Progenitor cell of endocrine pancreas (in vitro differentiated cells): ENCODE measurements around the gene DNAJB6. TPM values are rescaled to one million over a fixed set of nuclear protein-coding genes. Genes with fewer than 3 reads are reported as not detected.

Experiments used
- DNase-seq: peaks from one replicate; pipeline ENCODE4 v3.0.0; 2021; ENCODE audit warnings: low spot score; ENCODE audit not compliant: unreplicated experiment
- H3K27ac Mint-ChIP-seq: 2 replicates; pipeline ENCODE4 v1.8.0; 2021; ENCODE audit warnings: mild to moderate bottlenecking, moderate library complexity, mixed read lengths
- H3K27me3 Mint-ChIP-seq: 2 replicates; pipeline ENCODE4 v1.8.0; 2021; ENCODE audit warnings: mixed read lengths
- H3K36me3 Mint-ChIP-seq: 2 replicates; pipeline ENCODE4 v1.8.0; 2022; ENCODE audit warnings: mixed read lengths; ENCODE audit not compliant: insufficient read depth
- H3K4me1 Mint-ChIP-seq: 2 replicates; pipeline ENCODE4 v1.8.0; 2021; ENCODE audit warnings: low read depth, mixed read lengths
- H3K4me3 Mint-ChIP-seq: 2 replicates; pipeline ENCODE4 v1.8.0; 2021; ENCODE audit warnings: low read depth, mild to moderate bottlenecking, moderate library complexity, mixed read lengths
- H3K9me3 Mint-ChIP-seq: 2 replicates; pipeline ENCODE4 v1.8.0; 2021; ENCODE audit warnings: low read depth, mixed read lengths
- total RNA-seq: library from RNA; stranded (reverse); gene quantifications from 2 replicates; pipeline ENCODE4 v1.2.1, GENCODE V29; 2021
- TF ChIP-seq, protein P1 (sequence below): fragments of 200-600 bp; sonication (generic); IDR thresholded peaks from one replicate; pipeline ENCODE4 v1.5.0; 2021; ENCODE audit warnings: antibody characterized with exemption, mild to moderate bottlenecking; ENCODE audit not compliant: unreplicated experiment

DNAJB6 gene
- total RNA-seq, 1 donor from 2014 or later, result 119 TPM

DNA sequence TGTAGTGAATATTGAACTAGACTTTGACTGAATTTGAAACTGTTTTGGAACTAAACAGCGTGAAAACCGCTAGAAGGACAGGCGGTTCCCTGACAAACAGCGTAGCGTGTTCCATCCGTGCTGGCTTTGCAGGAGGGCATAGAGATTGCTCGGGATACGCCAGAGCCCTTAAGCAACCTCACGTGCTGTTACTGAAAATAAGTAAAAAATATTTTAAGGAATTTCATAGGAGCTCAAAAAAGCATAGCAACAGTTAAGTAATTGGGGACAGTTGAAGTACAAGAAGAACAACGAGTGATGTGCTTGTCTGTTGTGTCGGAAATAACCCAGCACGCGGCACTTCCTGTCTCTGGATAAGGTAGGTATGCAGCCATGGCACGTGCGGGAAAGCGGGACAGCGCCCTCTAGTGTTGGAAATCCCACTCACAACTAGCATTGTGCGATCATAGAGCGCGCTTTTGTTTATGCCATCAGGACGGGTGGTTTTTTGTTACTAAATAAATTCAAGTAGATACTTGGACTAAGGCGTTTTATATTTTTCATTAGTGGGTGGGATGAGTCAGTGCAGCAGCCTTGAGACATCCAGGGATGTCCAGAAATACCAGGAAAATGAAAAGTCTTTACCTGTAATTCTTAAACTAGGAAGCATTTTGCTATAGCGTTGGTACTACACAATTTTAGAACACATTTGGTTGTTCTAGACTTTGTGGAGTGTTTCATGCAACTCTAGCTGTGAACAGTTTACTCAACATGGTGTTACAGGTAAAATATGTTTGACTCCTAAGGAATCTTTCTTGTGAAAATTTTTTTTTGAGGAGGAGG lies 50.4 kb downstream of the DNAJB6 start:
- Mint-ChIP-seq H3K36me3 (peaks cover 28% of the 10 kb centered on the region), H3K27me3 (no peaks in the 10 kb centered on the region), H3K27ac (peak overlapping the region; percentile 73), H3K4me1 (peaks cover 13% of the 10 kb centered on the region), H3K4me3 (no peak overlapping the region), H3K9me3 (no peaks in the 10 kb centered on the region)
- peak; percentile 49 for DNase-seq
- TF ChIP-seq, protein P1, sequence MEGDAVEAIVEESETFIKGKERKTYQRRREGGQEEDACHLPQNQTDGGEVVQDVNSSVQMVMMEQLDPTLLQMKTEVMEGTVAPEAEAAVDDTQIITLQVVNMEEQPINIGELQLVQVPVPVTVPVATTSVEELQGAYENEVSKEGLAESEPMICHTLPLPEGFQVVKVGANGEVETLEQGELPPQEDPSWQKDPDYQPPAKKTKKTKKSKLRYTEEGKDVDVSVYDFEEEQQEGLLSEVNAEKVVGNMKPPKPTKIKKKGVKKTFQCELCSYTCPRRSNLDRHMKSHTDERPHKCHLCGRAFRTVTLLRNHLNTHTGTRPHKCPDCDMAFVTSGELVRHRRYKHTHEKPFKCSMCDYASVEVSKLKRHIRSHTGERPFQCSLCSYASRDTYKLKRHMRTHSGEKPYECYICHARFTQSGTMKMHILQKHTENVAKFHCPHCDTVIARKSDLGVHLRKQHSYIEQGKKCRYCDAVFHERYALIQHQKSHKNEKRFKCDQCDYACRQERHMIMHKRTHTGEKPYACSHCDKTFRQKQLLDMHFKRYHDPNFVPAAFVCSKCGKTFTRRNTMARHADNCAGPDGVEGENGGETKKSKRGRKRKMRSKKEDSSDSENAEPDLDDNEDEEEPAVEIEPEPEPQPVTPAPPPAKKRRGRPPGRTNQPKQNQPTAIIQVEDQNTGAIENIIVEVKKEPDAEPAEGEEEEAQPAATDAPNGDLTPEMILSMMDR, result peak; percentile 84

DNA sequence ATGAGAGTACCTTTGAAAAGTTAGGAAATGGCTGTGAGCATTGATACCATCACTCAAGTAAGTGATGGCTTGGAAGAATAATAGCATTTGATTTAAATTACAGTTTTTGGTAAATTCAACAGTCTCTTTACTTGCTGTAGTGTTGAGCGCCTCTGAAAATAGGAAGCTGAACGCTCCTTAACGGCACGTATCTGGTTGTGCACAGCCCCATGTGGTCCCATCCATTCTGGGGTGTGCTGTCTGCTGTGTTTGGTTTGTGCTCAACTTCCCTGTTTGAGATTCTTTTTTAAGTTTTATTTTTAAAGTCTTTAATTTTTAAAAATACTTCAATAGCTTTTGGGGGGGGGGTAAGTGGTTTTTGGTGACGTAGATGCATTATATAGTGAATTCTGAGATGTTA lies 51.5 kb downstream of the DNAJB6 start:
- H3K4me1 Mint-ChIP-seq, result peaks cover 13% of the 10 kb centered on the region
- no peaks in the 10 kb centered on the region for H3K27me3 Mint-ChIP-seq
- TF ChIP-seq, protein P1, result no peak
- no peak overlapping the region for H3K27ac Mint-ChIP-seq
- H3K36me3 Mint-ChIP-seq, result peaks cover 20% of the 10 kb centered on the region
- DNase-seq, result no peak
- H3K9me3 Mint-ChIP-seq, result no peaks in the 10 kb centered on the region
- H3K4me3 Mint-ChIP-seq, result no peak overlapping the region

- no peak for DNase-seq
- Mint-ChIP-seq H3K9me3 (no peaks in the 10 kb centered on the region), H3K4me1 (no peaks in the 10 kb centered on the region), H3K27me3 (no peaks in the 10 kb centered on the region), H3K4me3 (no peak overlapping the region), H3K36me3 (peaks cover 11% of the 10 kb centered on the region), H3K27ac (no peak overlapping the region)
- TF ChIP-seq, protein P1, result no peak
These were observed 53.3 kb downstream of the DNAJB6 start for GRCh38 chr7:157389951-157390730.

GRCh38 chr7:157391036-157391710 lies 54.4 kb downstream of the DNAJB6 start:
- Mint-ChIP-seq H3K27ac (peak overlapping the region; percentile 52), H3K9me3 (no peaks in the 10 kb centered on the region), H3K36me3 (peaks cover 7% of the 10 kb centered on the region), H3K4me3 (no peak overlapping the region), H3K27me3 (no peaks in the 10 kb centered on the region), H3K4me1 (no peaks in the 10 kb centered on the region)
- TF ChIP-seq, protein P1, result no peak
- DNase-seq, result no peak
